Myocyte (in vitro differentiated cells): ENCODE data around the gene SULT1A4. TPM values are rescaled to one million over a fixed set of nuclear protein-coding genes. Genes with fewer than 3 reads are reported as not detected.
"Not testable (repeated sequence)": the region's sequence is repeated elsewhere in the genome, so short reads cannot be mapped to it uniquely, and the experiment has no call there.

Experiments used
- DNase-seq: peaks from one replicate; pipeline ENCODE4 v3.0.0-alpha.2; 2012; ENCODE audit warnings: low read depth
- polyA plus RNA-seq: library from polyadenylated mRNA; unstranded; fragments of >200 nt; gene quantifications from one replicate; pipeline ENCODE4 v1.2.1, GENCODE V29; 2012; ENCODE audit warnings: missing spikeins
- total RNA-seq: library from RNA; depleted of rRNA; stranded (reverse); fragments of >200 nt; gene quantifications from 2 replicates; pipeline ENCODE4 v1.2.3, GENCODE V29; 2014

The SULT1A4 gene
- 0.32 and 5.8 TPM in 2 replicates for total RNA-seq
- 1.7 TPM for polyA plus RNA-seq

DNA sequence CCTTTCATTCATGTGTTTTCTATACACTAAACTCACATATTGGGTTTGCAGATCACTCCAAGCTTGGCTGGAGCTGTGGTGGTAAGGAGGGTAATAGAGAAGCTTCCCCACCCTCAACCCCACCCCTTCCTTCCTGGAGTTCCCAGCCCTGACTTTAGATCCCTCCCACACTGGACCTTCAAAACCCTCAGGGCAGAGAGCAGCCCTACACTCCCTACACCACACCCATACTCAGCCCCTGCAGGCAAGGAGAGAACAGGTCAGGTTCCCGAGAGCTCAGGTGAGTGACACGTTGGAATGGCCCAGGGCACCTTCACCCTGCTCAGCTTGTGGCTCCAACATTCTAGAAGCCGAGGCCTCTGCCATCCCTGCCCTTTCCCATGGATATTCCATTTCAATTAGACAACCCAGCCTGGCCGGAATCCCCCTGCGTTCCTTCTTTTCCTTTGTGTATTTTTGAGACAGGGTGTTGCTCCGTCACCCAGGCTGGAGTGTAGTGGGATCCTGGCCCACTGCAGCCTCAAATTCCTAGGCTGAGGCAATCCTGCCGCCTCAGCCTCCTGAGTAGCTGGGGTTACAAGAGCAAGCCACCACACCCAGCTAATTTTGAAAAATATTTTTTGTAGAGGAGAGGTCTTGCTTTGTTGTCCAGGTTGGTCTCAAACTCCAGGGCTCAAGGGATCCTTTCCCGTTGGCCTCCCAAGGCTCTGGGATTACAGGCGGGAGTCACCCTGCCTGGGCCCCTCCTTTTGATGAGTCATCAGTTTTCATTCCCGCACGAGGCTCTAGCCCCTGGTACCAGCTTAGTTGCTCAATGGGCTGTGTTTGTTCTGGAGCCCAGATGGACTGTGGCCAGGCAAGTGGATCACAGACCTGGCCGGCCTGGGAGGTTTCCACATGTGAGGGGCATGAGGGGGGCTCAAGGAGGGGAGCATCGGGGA is at the start of gene SULT1A4:
Gene SULT1A4, plus strand, starts transcription at position 208 of the 941 bp plus-strand sequence. CDS start 1,473 bp downstream, outside the sequence.
- DNase-seq, result not testable (repeated sequence)

DNA sequence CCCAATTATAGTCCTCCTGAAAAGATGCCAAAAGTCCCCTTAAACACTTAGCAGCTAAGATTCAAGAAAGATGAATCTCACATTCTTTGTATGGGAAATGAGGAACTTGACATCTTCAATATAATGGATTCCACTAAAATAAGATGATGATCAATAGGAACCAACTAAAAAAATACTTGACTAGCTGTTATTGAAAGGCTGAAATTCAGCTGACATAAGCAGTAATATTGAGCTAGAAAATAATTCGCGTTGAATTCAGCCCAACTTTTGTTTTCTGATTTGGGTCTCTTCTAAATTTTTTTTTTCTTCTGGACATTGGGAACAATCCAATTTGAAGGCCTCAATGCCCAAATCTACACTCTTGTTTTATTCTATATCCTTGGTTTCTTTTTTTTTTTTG is 36.1 kb upstream of the SULT1A4 start:
- DNase-seq, result not testable (repeated sequence)

DNA sequence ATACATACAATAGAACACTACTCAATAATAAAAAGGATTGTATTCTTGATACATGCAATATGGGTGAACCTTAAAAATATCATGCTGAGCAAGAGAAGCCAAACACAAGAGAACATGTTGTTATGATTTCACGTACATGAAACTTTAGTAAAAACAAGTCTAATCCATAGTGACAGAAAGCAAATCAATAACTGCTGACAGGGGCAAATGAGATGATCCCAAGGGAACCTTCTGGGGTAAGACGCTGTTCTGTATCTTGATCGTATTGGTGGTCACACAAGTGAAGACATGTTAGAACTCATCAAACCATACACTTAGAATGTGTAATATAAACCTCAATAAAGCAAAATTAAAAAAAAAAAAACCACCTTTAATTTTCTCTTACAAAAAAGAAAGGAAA is 34.3 kb upstream of the SULT1A4 start:
- DNase-seq, result not testable (repeated sequence)

DNA sequence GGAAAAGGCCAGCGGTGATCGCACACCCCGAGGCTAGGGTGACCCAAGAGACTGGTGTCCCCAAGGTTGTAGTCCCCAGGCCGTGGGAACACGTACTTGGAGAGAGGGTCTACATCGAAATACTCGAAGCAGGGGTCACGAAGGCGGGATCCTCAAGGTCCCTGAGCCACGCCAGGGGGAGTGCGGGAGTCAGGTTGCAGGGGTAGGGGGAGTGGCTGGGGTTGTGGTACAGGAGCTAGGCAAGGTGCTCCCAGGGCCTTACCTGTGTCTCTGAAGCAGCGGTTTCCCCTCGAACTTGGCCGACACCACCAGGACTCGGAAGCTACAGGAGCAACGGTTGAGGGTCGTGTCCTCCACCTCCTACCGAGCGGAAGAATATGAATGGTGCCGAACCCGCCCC is 6.0 kb upstream of the SULT1A4 start:
- not testable (repeated sequence) for DNase-seq

DNA sequence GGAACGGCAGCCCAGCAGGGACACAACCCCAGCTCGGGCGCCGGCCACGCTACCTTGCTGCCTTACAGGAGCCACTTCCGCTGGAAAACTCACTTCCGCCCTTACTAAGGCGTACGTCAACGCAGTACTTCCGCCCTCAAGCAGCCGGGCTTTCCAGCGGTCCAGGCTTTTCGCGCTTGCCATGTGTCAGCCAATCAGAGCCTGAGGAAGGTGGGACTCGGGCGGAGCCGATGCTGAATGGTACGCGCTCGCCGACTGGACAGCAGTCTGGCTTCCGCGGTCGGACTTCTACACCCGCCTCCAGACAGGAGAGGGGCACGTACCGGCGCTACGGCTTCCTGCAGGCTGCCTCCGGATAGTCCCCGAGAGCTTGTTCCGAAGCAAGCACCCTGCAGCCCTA is 5.4 kb upstream of the SULT1A4 start, which contains the start of the genes BOLA2 and SLX1B:
Gene BOLA2, minus strand, starts transcription at position 83 of the 400 bp plus-strand sequence. CDS start 98 bp downstream, outside the sequence.
Gene SLX1B, plus strand, starts transcription at position 265 of the 400 bp plus-strand sequence.
- not testable (repeated sequence) for DNase-seq

DNA sequence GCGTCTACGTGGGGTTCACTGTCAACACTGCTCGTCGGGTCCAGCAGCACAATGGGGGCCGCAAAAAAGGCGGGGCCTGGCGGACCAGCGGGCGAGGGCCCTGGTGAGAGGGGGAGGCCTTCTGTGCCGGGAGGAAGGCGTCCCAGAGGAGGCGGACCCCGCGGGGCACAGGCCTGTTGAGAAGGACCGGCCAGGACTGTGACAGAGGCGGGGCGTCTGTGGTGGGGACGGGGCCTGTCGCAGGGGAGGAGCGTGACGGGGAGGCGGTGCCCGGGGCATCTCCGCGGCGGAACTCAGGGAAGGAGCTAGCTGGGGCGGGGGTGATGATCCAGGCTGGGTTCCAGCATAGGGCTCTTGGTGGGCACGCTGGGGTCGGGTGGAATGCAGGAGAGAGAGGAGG is 4.9 kb upstream of the SULT1A4 start:
- DNase-seq, result not testable (repeated sequence)

DNA sequence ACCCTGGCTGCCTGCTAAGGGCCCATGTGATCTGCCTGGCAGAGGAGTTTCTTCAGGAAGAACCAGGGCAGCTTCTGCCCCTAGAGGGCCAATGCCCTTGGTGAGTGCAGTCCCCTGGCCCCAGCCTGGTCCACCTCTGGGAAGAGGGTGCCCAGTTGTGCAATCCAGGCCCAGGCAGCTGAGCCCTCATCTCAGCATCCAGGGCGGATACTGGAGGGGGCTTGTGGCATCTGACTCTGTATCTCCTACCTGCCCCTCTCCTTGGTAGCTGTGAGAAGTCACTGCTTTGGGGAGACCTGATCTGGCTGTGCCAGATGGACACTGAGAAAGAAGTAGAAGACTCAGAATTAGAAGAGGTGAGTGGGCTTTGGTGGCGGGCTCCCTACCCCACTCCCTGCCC is 2.1 kb upstream of the SULT1A4 start:
- DNase-seq, result not testable (repeated sequence)

DNA sequence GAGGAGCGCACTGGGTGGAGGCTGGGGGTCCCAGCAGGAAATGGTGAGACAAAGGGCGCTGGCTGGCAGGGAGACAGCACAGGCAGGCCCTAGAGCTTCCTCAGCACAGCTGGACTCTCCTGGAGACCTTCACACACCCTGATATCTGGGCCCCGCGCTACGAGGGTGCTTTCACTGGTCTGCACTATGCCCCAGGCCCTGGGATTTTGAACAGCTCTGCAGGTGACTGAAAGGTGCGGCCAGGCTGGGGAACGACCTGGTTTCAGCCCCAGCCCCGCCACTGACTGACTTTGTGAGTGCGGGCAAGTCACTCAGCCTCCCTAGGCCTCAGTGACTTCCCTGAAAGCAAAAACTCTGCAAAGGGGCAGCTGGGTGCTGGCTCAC is 926 bp downstream of the SULT1A4 start:
- not testable (repeated sequence) for DNase-seq

DNA sequence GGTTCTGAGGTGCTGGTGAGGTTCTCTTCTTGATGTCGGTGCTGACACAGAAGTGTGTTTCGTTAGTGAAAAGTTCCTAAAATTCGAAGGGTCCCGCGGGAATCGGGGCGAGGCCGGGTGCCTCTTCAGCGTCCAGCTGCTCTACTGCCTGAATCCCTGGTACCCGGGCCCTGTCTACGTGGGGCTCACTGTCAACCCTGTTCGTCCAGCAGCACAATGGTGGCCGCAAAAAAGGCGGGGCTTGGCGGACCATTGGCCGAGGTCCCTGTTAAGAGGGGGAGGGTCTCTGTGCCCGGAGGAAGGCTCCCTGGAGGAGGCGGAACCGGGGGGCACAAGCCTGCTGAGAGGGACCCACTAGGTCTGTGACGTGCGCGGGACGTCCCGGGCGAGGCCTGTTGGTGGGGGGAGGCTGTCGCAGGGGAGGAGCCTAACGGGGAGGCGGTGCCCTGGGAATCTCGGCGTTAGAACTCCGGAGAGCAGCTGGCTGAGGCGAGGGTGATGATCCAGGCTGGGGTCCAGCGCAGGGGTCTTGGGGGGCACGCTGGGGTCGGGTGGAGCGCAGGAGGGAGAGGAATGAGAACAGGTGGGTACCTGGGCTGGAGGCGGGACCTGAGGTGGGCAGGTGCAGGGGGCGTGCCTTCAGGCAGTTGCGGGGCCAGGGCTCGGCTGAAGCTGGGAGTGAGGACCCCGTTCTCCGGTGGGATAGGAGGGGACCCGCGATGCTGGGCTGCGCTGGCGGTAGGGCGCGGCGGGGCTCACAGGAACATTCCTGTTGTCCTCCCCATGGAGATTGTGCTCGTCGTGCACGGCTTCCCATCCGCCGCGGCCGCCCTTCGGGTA is 6.5 kb downstream of the SULT1A4 start:
- not testable (repeated sequence) for DNase-seq

DNA sequence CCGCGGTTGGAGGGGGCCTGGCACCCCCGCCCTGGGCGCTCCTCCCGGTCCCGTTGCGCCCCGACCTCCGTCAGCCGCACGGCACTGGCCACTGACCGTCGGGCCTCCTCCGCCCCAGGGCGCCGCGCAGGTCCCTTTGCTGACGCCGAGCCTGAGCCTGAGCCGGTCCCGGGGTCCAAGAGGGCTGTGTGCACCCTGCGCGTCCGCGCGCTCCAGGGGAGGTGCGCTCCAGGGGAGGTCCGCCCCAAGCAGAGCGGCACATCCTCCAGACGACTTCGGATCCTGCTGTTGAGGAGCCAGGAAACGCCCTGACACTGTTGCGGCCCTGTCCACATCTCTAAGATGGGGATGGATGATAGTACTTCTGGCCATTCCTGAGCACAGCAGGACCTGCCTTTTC is 7.2 kb downstream of the SULT1A4 start:
- not testable (repeated sequence) for DNase-seq

DNA sequence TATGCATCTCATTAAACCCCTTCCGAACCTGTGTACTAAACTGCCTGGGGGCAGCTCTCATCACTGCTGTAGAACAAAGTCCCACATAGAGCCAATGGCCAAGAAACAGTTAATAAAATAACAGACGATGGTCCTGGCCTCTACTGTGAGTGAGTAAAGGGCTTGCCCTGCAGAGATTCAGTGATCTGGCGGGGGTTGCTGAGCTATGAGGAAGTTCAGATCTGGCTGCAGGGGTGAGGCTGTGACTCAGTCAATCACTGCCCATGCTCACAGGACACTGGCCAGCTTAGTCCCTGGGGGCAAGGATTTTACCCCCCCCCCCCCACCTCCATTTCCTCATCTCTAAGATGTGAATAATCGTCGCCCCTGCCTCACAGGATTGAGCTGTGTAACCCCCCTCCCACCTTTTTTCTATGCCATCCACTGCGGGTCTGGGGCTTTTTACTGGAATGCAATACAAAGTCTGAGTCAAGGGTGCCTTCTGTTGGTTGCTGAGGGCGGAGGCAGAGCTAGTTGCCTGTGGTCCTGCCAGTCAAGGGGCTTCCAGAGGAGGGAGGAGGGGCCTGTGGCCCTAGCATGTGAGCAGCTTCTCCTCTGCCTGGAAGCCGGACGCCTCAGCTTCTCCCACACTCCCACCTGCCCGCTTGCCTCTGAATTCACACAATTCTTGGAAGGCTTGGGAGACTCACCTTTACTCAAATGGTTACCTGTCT is 8.1 kb downstream of the SULT1A4 start:
- DNase-seq, result not testable (repeated sequence)

DNA sequence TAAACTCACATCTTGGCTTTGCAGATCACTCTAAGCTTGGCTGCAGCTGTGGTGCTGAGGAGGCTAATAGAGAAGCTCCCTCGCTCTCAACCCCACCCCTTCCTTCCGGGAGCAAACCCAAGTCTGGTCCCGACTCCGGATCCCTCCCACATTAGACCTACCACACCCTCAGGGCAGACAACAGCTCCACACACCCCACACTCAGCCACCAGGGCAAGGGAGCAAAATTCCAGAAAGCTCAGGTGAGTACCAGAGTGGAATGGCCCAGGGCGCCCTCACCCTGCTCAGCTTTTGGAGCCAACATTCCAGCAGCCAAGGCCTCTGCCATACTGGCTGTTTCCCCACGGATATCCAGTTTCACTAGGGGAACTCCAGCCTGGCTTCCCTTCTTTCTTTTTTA is 9.9 kb downstream of the SULT1A4 start:
- not testable (repeated sequence) for DNase-seq

DNA sequence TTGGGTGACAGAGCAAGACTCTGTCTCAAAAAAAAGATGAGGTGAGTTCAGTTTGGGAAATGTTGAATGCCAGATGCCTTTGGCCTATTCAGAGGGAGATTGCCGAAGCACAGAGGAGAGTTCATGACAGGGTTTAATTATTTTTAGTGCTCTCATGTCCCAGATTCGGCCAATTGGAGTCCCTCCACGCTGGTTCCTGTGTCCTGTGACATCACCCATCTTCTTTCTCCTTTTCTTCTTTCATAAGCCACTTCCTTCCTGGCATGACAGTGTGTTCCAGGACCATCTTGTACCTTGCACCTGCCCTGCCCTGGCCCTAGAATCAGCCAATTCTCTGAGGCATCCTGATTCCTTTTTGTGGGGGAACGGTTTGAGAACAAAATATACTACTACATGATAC is 12.4 kb downstream of the SULT1A4 start:
- not testable (repeated sequence) for DNase-seq

DNA sequence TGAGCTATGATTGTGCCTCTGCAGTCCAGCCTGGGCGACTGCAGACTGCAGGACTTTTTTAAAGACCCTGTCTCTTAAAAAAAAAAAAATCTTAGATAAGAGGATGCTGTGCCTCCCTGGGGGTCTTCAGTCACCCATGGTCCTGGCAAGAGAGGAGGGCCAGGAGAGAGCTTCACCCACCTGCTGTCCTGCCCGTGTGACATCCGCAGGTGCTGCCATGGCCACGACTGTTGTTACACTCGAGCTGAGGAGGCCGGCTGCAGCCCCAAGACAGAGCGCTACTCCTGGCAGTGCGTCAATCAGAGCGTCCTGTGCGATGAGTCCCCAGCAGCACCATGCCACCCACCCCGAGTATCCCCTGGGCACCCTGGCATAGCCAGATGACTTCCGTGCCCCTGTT is 22.6 kb downstream of the SULT1A4 start:
- not testable (repeated sequence) for DNase-seq

DNA sequence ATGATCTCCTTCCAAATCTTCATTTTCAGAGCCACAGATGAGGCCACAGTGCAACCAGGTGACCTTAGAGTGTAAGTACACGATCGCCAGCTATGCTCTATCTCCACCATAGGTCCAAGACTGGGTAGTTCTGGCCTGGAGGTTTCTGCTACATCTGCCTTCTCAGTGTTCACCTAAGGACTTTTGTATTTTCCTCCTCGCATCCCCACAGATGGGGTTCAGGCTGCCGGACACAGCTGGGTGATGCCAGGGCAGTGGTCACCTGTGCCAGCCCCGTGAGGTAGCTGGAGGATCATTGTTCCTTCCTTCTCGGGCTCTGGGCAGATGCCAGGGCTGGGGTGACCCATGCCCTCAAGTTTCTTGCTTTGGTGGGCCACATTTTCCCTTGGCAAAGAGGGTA is 46.6 kb downstream of the SULT1A4 start, which contains the start of gene NPIPB12:
Gene NPIPB12, minus strand, starts transcription at position 101 of the 400 bp plus-strand sequence.
- DNase-seq, result not testable (repeated sequence)

Other genes with a start within 250 kb of the SULT1A4 start
- gene NPIPB11, start 53.2 kb upstream of the SULT1A4 start, total RNA-seq, result 0.16 TPM in 1 of 2 replicates, not detected in the other
- gene BOLA2, start 5.6 kb upstream of the SULT1A4 start, total RNA-seq, result 9.5 and 11.2 TPM in 2 replicates
- 17.7 and 20.6 TPM in 2 replicates for gene SLX1B, start 5.4 kb upstream of the SULT1A4 start, total RNA-seq
- 5.8 and 8.1 TPM in 2 replicates for gene NPIPB12, start 46.5 kb downstream of the SULT1A4 start, total RNA-seq
- not detected in 2 replicates for gene SPN, start 203.3 kb downstream of the SULT1A4 start, total RNA-seq
- gene QPRT, start 219.3 kb downstream of the SULT1A4 start, total RNA-seq, result 20.7 and 31.0 TPM in 2 replicates